ENCODE data around the gene STAG1.

DNA sequence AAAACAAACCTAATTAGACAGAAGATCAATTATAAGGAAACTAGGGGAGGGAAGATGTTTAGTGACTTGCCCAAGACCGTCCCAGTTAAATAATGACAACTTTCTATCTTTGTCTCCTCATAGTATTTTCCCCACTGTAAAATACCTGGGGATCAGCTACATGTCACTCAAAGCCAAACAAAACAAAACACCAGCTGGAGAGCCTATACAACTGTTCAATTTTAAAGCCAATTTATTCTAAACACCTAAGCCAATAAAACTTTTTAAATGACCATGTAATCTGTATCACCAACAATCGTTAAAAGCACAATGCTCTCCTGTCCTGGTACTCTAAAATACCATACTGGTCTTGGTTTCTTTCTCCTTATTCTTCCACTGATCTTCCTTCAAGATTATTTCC, 168.4 kb downstream of the STAG1 start:
- TF ChIP-seq U2AF2 (IDR thresholded peaks at IDR 0.05; ENCODE audit: low read depth, low read length) (no peak), TMF1 (CRISPR knock-in tag; IDR thresholded peaks at IDR 0.05; ENCODE audit: low read depth) (no peak), BRD4 (CRISPR knock-in tag; IDR thresholded peaks at IDR 0.05) (no peak), BRCA1 (CRISPR knock-in tag; IDR thresholded peaks at IDR 0.05) (no peak), ZSCAN12 (CRISPR knock-in tag; IDR thresholded peaks at IDR 0.05) (no peak), NFE2L2 (IDR thresholded peaks at IDR 0.05; ENCODE audit: low read length) (no peak), ZNF12 (CRISPR knock-in tag; IDR thresholded peaks at IDR 0.05) (no peak), POLR2AphosphoS2 (IDR thresholded peaks at IDR 0.05; ENCODE audit: low read depth, low read length) (no peak), PTBP1 (IDR thresholded peaks at IDR 0.05; ENCODE audit: low read depth, low read length, poor library complexity, severe bottlenecking) (no peak)

Data from HepG2 (cell line).